TTC549 (cell line): Measurements from ENCODE around the gene PMEPA1.

ENCODE experiments used
- FAIRE-seq: peaks from 2 replicates; lab custom pipeline; 2012; peaks lifted over from hg19 to GRCh38; lab: Jason Lieb, UNC

PMEPA1 gene

DNA sequence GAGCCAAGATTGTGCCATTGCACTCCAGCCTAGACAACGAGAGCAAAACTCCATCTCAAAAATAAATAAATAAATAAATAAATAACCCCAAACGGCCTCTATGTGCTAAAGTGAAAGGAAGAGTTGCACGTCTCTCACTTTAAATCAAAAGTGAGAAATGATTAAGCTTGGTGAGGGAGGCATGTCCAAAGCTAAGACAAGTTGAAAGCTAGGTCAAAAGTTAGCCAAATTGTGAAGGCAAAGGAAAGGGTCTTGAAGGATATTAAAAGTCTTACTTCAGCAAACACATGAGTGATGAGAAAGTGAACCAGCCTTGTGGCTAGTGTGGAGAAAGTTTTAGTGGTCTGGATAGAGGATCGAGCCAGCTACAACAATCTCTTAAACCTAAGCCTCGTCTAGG is 103.9 kb downstream of the PMEPA1 start:
- FAIRE-seq: no peak

DNA sequence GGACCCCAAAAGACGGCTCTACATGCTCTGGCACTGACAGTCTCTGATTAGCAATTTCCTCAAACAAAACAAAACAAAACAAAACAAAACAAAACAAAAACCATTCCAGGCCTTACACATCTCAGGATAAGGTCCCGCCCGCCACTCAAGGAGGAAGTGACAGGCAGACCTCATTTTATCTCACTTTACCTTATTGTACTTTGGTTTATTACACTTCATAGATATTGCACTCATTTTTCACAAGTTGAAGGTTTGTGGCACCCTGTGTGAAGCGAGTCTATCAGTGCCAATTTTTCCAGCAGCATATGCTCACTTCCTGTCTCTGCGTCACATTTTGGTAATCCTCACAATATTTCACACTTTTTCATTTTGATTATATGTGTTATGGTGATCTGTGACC is 104.8 kb downstream of the PMEPA1 start:
- no peak for FAIRE-seq

GRCh38 chr20:57603120-57603519 is 106.7 kb downstream of the PMEPA1 start:
- no peak for FAIRE-seq

DNA sequence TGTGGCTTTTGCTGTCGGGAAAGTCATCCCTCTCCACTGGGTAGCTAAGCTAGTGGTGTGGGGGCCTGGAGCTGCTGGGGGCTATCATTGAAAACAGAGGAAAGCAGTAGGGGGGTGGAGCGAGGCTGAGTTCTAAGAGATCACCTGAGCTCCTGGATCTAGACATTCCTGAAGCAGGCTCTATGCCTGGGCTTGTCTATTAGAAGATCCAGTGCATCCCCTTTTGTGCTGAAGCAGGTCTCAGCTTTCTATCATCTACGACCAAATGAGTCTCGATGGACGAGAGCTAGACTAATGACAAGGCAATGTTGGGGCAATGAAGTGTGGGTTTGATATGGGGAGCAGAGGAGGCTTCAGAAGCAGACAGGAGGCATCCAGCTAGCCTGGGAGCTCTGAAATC is 108.1 kb downstream of the PMEPA1 start:
- no peak for FAIRE-seq

DNA sequence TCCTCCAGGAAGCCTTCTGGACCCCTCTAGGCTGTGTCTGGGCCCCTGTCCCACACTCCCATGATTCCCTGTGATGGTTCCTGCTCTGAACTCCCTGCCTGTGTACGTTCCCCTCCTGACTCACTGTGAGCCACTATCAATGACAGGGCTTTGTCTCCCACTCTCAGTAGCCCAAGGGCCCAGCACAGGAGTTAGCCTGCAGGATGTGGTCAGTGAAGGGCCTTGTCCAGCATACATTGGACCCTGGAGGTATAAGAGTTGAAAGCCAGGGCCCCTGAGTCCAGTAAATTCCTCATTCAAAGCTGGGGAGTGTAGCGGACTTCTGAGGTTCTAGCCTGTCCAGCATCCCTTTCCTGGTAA is 108.6 kb downstream of the PMEPA1 start:
- no peak for FAIRE-seq

DNA sequence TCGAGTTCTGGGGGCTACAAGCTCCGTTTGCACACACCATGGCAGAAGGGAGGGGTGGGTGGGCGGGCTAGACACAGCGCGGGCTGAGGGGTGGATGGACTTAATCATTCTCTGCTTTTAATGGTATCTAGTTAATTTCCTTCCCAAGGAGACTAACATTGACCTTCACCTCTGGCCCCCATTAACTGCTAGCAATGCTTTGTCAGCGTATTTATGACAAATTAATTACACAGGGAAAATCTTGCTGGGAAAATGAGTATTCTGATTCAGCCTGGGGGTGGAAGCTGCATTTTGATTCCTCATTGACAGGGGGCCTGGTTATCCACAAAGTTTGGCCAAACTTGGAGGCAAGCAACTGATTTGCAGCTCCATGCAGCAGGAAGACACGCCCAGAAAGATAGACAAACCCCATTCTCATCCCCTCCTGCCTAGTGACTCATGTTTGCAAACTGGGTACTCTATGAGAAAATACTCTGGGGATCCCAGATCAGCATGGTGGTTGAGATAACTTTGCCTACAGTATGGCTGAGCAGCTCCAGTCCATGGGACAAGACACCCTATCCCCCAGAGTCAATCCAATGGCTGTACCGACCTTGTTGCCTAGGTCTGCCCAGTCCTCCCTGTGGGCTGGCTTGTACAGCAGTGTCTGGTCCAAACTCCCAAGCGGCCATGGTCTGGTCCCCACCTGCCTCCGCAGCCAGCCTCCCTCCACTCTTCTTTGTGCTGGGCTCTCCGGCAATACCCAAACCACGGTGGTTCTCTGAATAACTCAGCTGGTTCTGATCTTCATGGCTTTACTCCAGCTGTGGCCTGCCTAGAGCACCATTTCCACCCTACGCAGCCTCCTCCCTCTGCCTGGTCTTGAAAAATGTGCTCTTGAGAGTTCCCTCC is 109.2 kb downstream of the PMEPA1 start:
- FAIRE-seq: no peak

DNA sequence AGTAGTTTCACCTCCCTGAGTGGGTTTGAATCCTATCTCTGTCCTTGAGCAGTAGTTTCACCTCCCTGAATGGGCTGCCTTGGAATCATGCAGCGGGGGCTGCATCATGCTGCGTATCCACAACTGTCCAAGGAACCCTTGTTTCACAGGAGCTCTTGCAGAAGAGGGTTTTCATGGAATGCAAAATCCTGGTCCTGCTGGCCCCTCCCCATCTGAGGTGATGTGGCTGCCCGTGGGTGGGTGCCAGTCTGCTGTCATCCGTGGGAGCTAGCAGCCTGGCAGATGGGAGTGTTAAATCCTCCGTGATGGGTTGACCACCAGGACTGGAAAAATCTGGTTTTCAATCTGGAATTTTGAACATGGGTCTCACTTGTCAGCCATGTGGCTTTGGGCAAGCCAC is 111.3 kb downstream of the PMEPA1 start:
- no peak for FAIRE-seq
